Measurements from ENCODE around the gene PDCD1.
"Not testable (repeated sequence)": the region's sequence is repeated elsewhere in the genome, so short reads cannot be mapped to it uniquely, and the experiment has no call there.

Gene PDCD1

GRCh38 chr2:241858206-241859016 lies at the start of gene PDCD1:
PDCD1 (minus strand) TSS chr2:241858894; CDS start chr2:241858838, 56 bp downstream.
- DNase-seq: no peak

GRCh38 chr2:241907831-241908230 lies 49.1 kb upstream of the PDCD1 start:
- DNase-seq: not testable (repeated sequence)

GRCh38 chr2:241906826-241907570 lies 48.3 kb upstream of the PDCD1 start:
- DNase-seq: no peak

GRCh38 chr2:241906378-241906770 lies 47.7 kb upstream of the PDCD1 start:
- DNase-seq: not testable (repeated sequence)

DNA sequence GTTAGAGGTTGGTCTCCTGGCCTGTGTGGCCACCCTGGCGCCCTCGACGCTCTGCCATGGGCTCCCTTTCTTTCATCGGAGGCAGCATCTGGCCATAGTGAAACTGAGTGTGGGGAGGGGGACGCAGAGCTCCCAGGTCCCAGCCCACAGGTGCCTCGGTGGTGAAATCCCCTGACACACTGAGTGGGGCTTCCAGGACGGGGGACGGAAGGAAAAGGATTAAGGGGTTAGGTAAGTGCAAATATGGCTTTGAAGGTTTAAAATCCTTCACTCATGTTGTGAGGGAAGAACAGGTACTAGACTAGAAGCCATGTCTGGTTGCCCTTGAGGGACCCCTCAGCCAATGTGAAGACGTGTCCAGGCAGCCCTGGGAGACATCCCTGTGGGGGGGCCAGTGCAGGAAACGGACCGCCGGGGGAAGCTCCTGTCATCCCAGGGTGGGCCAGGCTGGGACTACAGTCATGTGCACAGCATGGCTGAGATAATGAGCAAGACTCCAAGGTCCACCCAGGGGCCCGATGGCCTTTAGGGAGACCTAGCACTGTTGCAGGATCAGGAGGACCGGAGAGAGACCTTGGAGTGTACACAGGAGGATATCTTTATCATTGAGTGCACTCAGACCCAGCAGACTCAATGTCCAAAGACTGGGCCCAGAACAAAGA lies 47.2 kb upstream of the PDCD1 start:
- DNase-seq: no peak

DNA sequence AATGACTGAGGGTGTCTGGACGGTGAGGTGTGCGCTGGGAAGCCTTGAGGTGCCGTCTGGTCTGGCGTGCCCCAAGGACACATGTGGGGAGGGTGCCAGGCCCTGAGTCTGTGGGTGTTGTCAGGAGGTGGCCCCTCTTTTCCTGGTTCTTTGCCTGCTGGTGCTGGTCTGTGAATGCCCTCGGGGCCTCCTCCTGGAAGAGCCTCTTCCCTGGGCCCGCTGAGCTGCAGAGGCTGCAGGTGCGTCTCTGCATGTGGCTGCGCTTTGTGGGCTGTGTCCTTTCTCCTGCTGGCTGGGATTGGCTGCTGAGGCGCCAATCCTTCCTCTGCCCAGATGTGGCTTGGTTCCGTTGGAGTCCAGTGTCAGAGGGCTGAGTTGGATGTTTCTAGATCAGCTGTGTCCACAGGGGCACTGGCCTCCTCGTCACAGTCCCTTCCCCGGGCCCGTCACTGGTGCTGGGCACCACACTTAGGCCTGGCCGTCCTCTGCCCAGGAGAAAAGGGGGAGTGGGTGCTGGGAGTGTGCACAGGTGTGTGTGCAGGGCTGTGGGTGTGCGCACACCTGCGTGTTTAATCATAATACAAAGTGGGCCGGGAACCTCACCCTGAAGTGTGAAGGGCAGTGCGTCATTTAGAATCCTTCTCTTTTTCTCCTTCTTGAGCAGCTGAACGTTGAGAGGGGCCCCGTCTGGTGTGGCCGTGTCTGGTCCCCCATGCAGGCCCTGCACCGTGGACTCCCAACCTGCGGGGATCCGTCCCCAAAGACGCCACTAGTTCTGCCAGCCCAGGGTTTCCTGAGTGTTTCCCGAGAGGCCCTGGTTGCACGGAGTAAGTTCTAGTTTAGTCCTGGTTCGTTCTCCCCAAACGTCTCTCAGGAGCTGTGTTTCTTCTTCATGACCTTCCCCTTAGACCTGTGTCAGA lies 46.4 kb upstream of the PDCD1 start:
- no peak for DNase-seq

DNA sequence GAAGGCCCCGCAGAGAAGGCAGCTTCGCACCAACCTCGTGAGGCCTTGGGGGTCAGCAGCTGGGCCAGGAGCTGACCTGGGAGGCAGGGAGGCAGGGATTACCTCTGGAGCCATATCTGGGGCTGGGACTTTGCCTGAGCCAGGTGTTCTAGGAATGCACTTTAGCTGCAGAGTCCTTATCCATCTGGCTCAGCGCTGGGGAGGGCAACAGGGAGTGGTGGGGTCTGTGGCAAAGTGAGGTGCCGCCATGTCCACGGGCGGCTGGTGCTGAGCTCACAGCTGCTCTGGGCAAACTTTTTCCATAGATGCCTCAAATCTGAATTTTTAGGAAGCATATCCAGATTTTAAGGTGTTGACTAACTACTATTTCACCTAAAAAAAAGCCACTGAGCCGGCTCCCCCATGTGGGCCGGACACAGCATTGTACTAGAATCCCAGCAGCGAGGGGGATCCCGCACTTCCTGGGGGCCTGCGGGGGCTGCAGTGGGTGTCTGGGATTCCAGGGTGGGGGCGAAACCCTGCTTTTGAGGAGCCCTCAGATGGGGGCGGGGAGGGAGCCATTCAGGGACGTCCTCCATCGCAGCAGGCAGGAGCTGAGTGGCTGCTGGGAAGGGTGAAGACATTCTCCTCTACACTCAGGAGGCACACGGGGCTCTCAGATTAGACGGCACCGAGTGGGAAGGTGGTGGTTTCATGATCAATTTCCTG lies 45.5 kb upstream of the PDCD1 start:
- DNase-seq: no peak

DNA sequence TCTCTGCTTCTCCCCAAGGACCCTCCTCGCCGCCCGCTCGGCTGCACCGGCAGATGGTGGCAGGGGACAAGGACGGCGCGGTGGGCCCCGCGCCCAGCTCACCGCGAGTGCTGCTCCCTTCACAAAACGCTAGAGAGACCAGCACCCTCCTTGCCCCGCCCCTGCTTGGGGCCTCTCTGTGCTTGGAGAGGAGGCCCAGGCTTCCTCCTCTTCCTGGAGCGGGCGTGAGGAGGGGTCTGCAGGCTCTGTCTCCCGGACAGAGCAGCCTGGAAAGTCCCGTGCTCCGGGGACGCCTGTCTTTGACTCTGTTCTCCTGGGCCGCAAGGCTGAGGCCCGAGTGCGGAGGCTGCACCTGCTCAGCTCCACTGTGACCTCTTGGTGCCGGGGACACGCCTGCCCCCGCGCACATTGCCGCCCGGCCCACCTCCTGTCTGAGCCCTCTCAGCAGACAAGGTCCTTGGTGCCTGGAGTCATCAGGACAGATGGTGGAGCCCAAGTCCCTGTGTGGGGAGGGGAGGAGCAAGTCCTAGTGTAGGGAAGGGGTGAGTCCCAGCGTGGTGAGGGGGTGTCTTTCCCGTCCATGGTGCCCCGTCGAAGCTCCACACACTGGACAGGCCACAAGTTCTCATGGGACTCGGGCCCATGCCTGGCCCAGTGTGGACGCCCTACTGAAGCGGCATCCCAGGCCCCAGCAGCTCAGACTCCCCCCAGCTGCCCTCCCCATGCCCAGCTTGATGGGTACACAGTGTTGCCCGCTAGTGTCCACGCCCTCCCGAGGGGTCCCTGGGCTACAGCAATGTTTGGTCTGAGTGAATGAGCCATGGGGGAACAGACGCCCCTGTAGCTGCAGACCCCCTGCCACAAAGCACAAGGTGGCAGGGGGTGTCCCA lies 44.7 kb upstream of the PDCD1 start:
- DNase-seq: no peak

- DNase-seq: no peak
Observed at GRCh38 chr2:241902357-241902991, 43.8 kb upstream of the PDCD1 start.

DNA sequence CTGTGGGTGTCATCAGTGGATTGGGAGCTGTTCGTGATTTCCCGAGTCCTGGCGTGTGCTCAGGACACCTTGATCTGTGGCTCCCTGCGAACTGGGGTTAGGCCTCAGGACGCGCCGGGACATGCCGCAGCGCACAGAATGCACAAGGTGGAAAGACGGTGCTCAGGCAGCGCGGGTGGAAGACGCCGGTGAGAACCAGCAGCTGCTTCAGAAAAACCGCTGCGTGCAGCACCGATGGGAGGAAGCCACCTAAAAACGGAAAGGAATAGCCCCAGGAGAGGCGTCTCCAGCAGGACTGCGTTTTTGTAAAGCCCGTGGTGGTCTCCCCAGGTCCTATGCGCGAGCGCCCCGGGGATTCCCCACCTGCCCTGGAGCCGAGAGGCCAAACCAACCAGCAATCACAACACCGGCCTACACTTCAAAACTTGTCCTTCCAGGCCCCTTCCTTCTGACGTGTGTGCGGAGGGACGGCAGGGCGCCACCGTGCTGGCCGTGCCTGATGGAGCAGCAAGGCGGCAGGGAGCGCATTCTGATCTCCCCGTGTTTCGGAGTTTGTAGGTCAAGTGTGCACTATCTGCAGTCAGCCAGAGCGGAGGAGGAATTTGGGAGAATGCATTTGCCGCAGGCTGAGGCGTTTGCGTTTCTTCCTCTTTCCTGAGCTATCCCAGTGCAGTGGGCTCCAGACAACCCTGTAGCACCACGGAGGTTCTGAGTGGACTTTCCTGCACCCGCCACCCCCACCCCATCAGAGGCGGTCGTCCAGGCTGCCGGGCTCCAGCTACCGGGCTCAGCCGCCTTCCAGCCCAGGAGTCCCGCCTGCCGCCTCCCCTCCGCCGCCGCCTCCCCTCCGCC lies 43.0 kb upstream of the PDCD1 start:
- no peak for DNase-seq

GRCh38 chr2:241901018-241901380 lies 42.3 kb upstream of the PDCD1 start:
- DNase-seq: no peak

DNA sequence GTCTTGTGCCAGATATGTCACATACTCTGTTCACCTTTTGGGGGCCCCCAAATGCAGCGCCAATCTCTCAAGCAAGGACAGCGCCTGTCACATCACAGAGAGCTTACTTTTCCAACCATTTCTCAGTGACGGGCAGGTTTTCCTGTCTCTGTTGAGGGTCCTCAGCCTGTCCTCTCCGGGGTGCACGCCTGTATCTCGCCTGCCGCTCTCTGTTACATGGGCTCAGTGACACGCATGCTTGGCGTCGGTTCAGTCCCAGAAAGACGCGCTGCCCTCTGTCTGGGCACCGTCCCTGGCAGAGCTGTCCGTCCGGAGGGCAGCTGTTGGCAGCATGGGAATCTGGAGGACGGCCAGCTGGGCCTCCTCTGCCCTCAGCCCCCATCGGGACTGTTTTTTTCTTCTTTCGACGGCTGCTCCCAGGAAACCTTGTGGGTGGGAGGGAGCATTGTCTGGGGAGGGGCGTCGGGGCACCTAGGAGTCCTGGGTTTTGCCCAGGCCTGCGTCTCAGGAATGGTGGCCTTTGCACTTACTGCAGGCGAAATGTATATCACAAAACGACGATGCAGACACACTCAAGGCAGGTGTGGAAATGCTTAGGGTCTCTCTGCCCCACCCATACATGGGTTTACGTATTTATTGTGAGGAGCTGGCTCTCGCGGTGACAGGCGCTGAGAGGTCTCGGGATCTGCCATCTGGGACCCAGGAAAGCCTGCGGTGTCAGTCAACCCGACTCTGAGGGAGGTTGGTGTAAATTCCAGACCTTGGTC lies 41.7 kb upstream of the PDCD1 start:
- DNase-seq: no peak

- DNase-seq: no peak
Observed at GRCh38 chr2:241898463-241899270, 40.0 kb upstream of the PDCD1 start.

DNA sequence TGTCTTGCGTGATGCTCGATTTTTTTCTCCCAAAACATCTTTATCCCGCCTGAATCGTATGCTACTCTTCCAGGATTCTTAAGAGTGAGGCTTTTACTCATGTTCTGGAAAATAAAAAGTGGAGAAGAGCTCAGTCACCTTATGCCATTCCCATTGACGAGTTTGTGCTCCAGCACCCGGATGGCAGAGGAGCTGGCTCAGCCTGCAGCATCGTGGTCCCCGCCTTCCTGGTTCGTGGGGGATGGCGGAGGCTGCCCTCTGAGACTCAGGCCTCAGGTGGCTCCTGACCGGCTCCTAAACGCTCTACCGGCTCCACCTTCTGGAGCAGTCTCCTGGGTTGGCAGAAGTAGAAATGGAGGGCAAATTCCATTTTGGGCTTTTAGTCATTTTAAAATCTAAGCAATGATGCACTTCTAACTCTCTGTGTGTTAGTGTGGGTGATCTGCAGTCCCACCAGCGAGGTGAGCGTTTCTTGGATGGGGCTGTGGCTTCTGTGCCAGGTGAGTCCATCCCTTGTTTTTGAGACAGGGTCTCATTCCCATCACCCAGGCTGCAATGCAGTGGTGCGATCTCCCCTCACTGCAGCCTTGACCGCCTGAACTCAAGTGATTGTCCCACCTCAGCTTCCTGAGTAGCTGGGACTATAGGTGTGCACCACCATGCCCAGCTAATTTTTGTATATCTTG lies 38.7 kb upstream of the PDCD1 start:
- DNase-seq: no peak

GRCh38 chr2:241896746-241897201 lies 38.1 kb upstream of the PDCD1 start:
- no peak for DNase-seq

DNA sequence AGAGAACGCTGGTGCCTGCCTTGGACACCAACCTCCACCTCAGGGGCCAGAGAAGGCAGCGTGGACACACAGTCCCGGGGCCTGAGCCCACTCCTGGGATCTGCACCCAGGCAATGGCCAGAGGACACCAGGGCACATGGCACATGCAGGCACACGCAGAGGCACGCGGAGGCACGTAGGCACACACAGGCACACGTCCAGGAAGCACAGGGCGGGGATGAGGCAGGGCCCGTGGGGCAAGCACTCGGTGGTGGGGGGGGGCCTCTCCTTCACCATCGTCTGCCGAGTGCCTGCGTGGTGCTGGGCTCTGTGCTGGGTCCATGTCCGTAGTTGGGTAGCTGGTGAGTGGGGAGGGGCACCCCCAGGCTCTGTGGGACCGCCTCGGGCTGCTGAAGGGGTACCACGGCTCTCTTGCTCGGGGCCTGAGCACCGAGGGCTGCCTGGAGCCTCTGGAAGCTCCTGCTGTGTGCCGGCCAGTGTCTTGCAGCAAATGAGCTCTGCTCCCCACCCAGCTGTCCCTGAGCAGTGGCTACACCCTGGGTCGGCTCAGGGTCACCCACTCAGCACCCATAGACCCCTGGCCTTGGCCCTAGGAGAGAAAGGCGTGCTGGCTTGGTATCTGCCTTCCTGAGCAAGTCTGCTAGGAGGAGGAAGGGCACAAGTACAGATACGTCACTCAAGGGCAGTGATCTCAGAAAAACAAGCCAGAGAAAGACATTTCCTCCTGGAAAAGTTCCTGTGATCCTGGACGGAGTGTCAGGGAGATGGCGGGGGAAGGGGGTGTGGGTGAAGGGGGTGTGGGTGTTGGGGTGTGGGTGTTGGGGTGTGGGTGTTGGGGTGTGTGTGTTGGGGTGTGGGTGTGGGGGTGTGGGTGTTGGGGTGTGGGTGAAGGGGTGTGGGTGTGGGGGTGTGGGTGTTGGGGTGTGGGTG lies 37.3 kb upstream of the PDCD1 start:
- no peak for DNase-seq

All from hematopoietic multipotent progenitor cell treated with erythropoietin and hydrocortisone succinate and interleukin-3 and kit ligand, for 4 days (in vitro differentiated cells).